Loucy (cell line): Measurements from ENCODE around the gene TTL.

Experiments used
- CTCF ChIP-seq: fragments of 200-600 bp; sonication (generic); conservative IDR thresholded peaks from 2 replicates; pipeline ENCODE4 v1.5.1; 2014; ENCODE audit warnings: mild to moderate bottlenecking, antibody characterized with exemption, low read length
- EZH2phosphoT487 ChIP-seq: fragments of 200-600 bp; IDR thresholded peaks from 2 replicates; pipeline ENCODE4 v1.6.1; 2018; ENCODE audit warnings: antibody characterized with exemption, mild to moderate bottlenecking, moderate library complexity, borderline replicate concordance

DNA sequence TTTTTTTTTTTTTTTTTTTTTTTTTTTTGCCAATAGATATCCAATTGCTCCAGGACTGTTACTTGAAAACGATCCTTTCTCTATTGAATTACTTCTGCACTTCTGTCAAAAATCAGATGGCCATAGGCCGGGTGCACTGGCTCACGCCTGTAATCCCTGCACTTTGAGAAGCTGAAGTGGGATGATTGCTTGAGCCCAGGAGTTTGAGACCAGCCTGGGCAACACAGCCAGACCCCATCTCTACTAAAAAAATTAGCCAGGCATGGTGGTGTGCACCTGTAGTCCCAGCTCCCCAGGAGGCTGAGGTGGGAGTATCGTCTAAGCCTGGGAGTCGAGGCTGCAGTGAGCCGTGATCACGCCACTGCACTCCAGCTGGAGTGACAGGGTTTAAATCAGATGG, 98.1 kb downstream of the TTL start:
- TF ChIP-seq CTCF, result no peak
- TF ChIP-seq EZH2phosphoT487, result no peak
